NCI-H460 (cell line): ENCODE results near the gene YES1. TPM values are rescaled to one million over a fixed set of nuclear protein-coding genes. Genes with fewer than 3 reads are reported as not detected.
"Not testable (repeated sequence)": the region's sequence is repeated elsewhere in the genome, so short reads cannot be mapped to it uniquely, and the experiment has no call there.

ENCODE experiments used
- DNase-seq: peaks from one replicate; pipeline ENCODE4 v3.0.0-alpha.2; 2016; ENCODE audit warnings: low read depth; ENCODE audit errors: extremely low read depth
- total RNA-seq: library from RNA; depleted of rRNA; stranded (reverse); fragments of >200 nt; shearing (Covaris generic); gene quantifications from 2 replicates; pipeline ENCODE4 v1.2.3, GENCODE V29; 2014

The YES1 gene
- total RNA-seq, 1 experiment from 2014 or later, result 85.0 TPM

DNA sequence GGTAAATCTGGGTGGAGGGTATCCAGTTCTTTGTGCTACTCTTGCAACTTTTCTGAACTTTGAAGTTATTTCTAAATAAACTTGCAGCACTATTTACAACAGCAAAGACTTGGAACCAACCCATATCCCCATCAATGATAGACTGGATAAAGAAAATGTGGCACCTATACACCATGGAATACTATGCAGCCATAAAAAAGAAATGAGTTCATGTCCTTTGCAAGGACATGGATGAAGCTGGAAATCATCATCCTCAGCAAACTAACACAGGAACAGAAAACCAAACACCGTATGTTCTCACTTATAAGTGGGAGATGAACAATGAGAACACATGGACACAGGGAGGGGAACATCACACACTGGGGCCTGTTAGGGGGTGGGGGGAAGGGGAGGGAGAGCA, 16.7 kb downstream of the YES1 start:
- DNase-seq, result not testable (repeated sequence)

DNA sequence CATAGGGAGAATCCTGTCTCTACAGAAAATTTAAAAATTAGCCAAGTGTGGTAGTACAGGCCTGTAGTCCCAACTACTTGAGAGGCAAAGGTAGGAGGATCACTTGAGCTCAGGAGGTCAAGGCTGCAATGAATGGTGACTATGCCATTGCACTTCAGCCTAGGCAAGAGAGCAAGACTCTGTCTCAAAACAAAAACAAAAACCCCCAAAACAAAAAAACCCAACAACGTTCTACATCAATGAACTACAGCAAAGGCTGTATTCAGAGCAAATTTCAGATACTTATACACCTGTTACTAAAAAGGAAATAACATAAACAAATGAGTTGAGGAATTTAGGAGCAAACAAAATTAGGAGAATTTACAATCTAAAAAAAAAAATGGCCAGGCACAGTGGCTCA, 22.6 kb downstream of the YES1 start:
- DNase-seq, result no peak

DNA sequence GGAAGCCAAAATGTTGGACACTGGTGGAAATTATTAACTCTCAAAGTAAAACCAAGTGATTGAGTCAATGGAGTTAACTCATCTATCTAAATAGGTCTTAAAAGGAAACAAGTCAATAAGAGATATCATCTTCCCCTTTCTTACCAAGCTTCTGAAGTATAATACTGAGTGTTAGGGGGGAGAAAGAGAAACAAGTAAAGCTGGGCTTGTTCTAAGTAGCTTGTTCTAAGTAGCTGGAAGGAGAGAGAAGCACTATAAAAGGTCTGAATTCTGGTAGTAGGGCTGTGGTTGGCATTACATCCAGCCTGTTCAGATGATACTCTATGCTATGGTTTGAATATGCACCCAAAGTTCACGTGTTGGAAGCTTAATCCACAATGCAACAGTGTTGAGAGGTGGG, 26.8 kb downstream of the YES1 start:
- DNase-seq, result no peak

DNA sequence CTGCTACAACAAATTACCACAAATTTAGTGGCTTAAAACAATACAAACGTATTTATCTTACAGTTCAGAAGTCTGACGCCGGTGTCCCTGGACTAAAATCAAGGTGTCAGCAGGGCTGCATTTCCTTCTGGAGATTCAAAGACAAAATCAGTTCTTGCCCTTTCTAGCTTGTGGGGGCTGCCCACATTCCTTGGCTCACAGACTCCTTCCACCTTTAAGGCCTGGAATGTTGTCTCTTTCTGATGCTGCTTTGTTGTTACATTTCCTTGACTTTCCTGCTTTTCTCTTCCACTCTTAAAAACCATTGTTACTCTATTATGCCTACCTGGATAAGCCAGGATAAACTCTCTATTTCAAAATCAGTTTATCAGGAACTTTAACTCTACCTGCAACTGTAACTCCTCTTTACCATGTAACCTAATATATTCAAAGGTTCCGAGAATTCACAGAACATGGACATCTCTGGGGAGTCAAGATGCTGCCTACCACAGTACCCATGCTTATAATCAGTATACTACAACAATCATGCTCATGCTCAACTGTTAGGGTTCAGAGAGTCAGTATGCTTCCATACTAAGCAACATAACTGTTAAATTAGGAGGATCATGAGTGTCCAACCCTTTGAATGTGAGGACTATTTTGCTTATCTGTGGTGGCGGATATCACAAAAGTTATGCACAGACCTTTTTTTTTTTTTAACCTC, 27.4 kb downstream of the YES1 start:
- no peak for DNase-seq

DNA sequence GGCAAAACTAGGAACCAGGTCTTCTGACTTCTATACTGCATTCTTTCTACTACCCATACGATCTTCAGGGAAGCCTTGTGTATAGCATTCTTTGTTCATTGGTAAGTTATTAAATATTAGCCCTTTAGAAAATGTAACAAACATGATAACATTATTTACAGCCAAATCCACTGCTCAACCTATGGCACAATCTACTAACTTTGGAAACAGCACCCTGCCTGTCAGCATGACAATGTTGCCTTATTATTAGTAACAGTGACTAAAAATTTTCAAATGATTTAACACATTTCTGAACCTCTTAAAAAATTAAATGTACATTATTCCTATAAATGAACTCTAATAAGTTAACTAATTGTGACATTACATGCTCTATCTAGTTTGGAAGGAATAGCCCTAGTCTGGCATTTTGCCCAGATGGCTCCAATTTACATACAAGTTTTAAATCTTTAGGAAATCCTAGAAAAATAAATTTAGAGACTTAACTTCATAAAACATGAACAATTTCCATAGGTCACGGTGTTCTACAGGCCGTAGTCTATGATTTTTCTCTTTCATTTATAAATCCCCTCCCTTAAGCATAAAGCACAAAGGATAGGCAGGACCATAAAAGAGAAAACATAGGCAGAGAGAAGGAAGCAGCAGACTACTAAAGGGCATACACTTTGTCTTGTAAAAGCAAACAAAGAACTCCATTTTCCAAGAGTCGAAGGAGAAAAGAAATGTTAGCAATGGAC, 33.7 kb downstream of the YES1 start:
- DNase-seq, result no peak

DNA sequence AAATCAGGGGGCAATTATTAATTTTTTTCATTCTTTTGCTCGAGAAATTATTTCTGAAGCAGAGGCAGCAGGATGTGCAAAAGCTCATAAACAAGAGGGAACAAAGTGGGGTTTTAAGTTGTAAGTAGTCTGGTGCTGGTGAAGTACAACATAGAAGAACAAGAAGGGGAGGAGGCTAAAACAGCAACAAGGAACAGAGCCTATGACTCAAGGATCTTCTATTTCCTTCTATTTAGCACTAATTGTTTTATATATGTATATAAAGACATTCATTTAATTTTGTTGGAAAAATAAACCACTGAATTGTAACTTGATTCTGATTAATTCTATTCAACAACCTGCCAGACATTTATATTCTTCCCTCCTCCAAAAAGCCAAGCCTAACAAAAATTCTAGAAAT, 35.0 kb downstream of the YES1 start:
- no peak for DNase-seq

- DNase-seq, result not testable (repeated sequence)
Measured at GRCh38 chr18:776044-776443, 36.0 kb downstream of the YES1 start.

- DNase-seq, result no peak
Measured at GRCh38 chr18:774811-775210, 37.2 kb downstream of the YES1 start.

GRCh38 chr18:773980-774624, 37.9 kb downstream of the YES1 start:
- no peak for DNase-seq

DNA sequence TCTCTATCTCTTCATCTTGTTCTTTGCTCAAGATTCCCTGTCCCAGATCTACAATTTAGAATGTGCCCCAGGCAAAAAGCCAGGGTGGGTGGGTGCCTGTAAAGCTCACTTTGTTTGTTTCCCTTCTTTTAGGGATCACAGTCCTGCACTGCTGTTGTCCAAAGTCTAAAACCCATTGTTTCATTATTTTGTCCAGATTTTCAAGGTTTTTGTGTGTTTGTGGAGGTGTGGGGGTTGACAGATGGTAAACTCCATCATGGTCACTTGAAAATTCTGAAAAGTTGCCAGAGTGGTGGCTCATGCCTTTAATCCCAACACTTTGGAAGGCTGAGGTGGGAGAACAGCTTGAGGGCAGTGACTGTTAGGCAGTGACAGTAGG, 41.5 kb downstream of the YES1 start:
- DNase-seq, result no peak

DNA sequence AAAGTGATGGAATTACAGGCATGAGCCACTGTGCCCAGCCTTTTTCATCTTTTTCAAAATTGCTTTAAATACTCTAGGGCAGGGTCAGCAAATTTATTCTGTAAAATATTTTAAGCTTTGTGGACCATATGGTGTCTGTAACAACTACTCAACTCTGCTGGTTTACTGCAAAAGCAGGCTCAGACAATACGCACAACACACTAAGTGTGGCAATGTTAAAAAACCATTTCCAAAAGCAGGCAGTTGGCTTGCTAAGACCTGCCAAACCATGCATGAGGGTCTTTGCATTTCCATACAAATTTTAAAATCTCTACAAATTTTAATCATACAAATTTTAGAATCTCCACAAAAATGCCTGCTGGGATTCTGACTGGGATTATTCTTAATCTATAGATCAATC, 44.1 kb downstream of the YES1 start:
- DNase-seq, result no peak

- DNase-seq, result no peak
Measured at GRCh38 chr18:767084-767882, 44.8 kb downstream of the YES1 start.

GRCh38 chr18:766550-766860, 45.5 kb downstream of the YES1 start:
- no peak for DNase-seq

- no peak for DNase-seq
Measured at GRCh38 chr18:765764-766549, 46.1 kb downstream of the YES1 start.

- not testable (repeated sequence) for DNase-seq
Measured at GRCh38 chr18:759864-760263, 52.2 kb downstream of the YES1 start.

DNA sequence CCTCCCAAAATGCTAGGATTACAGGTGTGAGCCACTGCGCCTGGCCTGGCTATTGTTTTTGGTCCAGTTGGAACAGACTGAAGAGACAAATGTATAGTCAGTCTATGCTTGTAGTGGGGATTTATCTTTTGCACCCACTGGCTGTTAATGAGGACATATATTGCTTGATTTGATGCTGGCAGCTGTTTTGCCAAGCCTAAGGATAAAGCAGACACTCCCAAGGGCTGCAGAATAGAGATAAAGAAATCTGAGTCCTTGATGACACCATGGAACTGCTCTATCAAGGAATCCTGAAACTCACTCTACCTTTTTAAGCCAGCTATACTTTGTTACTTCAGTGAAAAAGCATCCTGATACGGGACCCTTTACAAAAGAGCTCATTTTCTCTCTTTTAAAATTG, 56.5 kb downstream of the YES1 start:
- no peak for DNase-seq

GRCh38 chr18:754656-755055, 57.4 kb downstream of the YES1 start:
- no peak for DNase-seq

- no peak for DNase-seq
Measured at GRCh38 chr18:750456-750855, 61.6 kb downstream of the YES1 start.

DNA sequence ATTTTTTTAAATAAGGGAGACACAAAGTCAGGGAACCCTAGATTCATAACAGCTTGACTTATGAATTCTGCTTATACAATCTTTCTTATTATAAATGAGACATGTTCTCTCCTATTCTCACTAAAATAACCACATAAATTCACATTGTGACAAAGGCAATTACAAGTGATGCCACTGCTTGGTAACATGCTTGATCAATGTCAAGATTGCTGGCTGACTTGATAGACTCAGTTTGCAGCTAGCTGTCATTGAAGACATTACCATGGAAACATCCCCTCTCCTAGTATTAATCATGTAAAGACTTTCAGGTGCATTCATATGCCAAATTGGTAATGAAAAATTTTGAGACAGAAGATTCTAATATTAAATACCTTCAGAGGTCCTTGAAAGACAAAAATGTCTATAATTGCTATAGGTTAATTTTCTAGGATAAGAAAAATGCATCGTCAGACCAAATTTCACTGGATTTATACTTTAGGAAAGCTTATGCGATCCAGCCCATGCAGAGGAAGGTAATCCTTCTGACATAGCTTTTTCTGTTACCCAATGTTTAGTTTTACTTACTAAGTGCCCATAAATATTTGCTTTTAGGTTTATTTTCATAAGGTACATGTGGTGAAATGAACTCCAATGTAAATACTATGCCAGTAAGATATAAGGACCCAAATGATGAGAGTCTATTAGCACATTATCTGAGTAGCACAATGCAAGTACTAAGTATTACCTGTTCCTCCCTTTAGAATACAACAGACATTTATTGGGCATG, 67.0 kb downstream of the YES1 start:
- no peak for DNase-seq
